ENCODE results near the gene PCDH12. TPM values are rescaled to one million over a fixed set of nuclear protein-coding genes. Genes with fewer than 3 reads are reported as not detected.

Gene PCDH12
- total RNA-seq, 1 experiment from 2014 or later = not detected

DNA sequence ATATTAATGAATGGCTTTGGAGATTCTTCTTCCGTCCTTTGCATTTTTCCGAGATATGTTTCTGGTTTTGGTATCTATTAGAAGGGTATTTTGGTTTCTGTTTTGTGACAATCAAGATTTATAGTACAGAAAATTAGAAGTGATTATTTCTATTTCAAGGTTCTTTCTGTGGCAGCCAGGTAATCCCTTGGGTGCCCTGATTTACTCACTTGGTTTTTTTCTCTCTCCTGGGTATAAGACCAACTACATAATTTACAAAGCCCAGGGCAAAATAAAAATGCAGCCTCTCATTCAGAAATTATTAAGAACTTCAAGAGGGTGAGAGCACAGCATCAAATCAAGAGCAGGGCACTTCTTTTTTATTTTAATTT, 8.9 kb upstream of the PCDH12 start:
- no peaks in the 10 kb centered on the region for H3K9me3 ChIP-seq (ENCODE audit: control insufficient read depth, insufficient read depth, low read depth, low read length)
- DNase-seq (ENCODE audit: low read depth, low spot score) = no peak
- no peak overlapping the region for H3K4me3 ChIP-seq (ENCODE audit: low read depth in 2 of 2, low read length in 2 of 2)
- ATAC-seq = no peak
- peaks cover 13% of the 10 kb centered on the region for H3K4me1 ChIP-seq (ENCODE audit: control insufficient read depth, insufficient read depth, low read length)
- H3K27me3 ChIP-seq (ENCODE audit: control insufficient read depth, insufficient read depth, low read length) = no peaks in the 10 kb centered on the region
- no peak overlapping the region for H3K27ac ChIP-seq (ENCODE audit: low read length)
- BruUV-seq (replicated peaks) = no TSS peak
- POLR2A ChIA-PET = no interaction called here
- H3K36me3 ChIP-seq (ENCODE audit: control insufficient read depth, insufficient read depth, low read length) = peaks cover 13% of the 10 kb centered on the region
- in situ Hi-C loops (cut with HindIII; ENCODE audit: low pct_unique_long_range_greater_than_20kb, low sequenced_read_pairs) = no loop called here
- intact Hi-C loops (cut with micrococcal nuclease; ENCODE audit: unreplicated experiment) = loop anchor here (10.0 kb wide), 1 partner anchor 302 kb away; no protein-coding TSS in a partner anchor
- CTCF ChIA-PET = no interaction called here
- TF ChIP-seq TCF7L2 (IDR thresholded peaks at IDR 0.05; ENCODE audit: low read depth, low read length) (no peak), POLR2AphosphoS5 (IDR thresholded peaks at IDR 0.05; ENCODE audit: low read depth, low read length) (no peak), REST (IDR thresholded peaks at IDR 0.05; ENCODE audit: insufficient read depth in 1 of 2, low read depth in 2 of 2, low read length in 1 of 2) (no peak), SIN3A (IDR thresholded peaks at IDR 0.05; ENCODE audit: borderline replicate concordance, insufficient read depth, low read depth, low read length) (no peak)
- TF ChIP-seq, protein P1, sequence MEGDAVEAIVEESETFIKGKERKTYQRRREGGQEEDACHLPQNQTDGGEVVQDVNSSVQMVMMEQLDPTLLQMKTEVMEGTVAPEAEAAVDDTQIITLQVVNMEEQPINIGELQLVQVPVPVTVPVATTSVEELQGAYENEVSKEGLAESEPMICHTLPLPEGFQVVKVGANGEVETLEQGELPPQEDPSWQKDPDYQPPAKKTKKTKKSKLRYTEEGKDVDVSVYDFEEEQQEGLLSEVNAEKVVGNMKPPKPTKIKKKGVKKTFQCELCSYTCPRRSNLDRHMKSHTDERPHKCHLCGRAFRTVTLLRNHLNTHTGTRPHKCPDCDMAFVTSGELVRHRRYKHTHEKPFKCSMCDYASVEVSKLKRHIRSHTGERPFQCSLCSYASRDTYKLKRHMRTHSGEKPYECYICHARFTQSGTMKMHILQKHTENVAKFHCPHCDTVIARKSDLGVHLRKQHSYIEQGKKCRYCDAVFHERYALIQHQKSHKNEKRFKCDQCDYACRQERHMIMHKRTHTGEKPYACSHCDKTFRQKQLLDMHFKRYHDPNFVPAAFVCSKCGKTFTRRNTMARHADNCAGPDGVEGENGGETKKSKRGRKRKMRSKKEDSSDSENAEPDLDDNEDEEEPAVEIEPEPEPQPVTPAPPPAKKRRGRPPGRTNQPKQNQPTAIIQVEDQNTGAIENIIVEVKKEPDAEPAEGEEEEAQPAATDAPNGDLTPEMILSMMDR (IDR thresholded peaks at IDR 0.05) = no peak

GRCh38 chr5:141966275-141966962, 8.4 kb upstream of the PCDH12 start:
- intact Hi-C loops (cut with micrococcal nuclease; ENCODE audit: unreplicated experiment) = loop anchor here (10.0 kb wide), 1 partner anchor 302 kb away; no protein-coding TSS in a partner anchor
- ATAC-seq = no peak
- H3K4me1 ChIP-seq (ENCODE audit: control insufficient read depth, insufficient read depth, low read length) = peaks cover 13% of the 10 kb centered on the region
- TF ChIP-seq POLR2AphosphoS5 (IDR thresholded peaks at IDR 0.05; ENCODE audit: low read depth, low read length) = no peak
- no peak for TF ChIP-seq REST (IDR thresholded peaks at IDR 0.05; ENCODE audit: insufficient read depth in 1 of 2, low read depth in 2 of 2, low read length in 1 of 2)
- no peak for TF ChIP-seq SIN3A (IDR thresholded peaks at IDR 0.05; ENCODE audit: borderline replicate concordance, insufficient read depth, low read depth, low read length)
- TF ChIP-seq, protein P1 (IDR thresholded peaks at IDR 0.05) = no peak
- no peak for TF ChIP-seq TCF7L2 (IDR thresholded peaks at IDR 0.05; ENCODE audit: low read depth, low read length)
- CTCF ChIA-PET = no interaction called here
- POLR2A ChIA-PET = no interaction called here
- in situ Hi-C loops (cut with HindIII; ENCODE audit: low pct_unique_long_range_greater_than_20kb, low sequenced_read_pairs) = no loop called here
- peaks cover 13% of the 10 kb centered on the region for H3K36me3 ChIP-seq (ENCODE audit: control insufficient read depth, insufficient read depth, low read length)
- no peak overlapping the region for H3K27ac ChIP-seq (ENCODE audit: low read length)
- H3K27me3 ChIP-seq (ENCODE audit: control insufficient read depth, insufficient read depth, low read length) = no peaks in the 10 kb centered on the region
- no peaks in the 10 kb centered on the region for H3K9me3 ChIP-seq (ENCODE audit: control insufficient read depth, insufficient read depth, low read depth, low read length)
- no TSS peak for BruUV-seq (replicated peaks)
- H3K4me3 ChIP-seq (ENCODE audit: low read depth in 2 of 2, low read length in 2 of 2) = no peak overlapping the region
- DNase-seq (ENCODE audit: low read depth, low spot score) = no peak

All from Panc1 (cell line).